GM12873 (cell line): ENCODE results near the gene PACRG.

Experiments used
- TF ChIP-seq, protein P1 (sequence below): IDR thresholded peaks from 2 replicates; pipeline ENCODE4 v1.5.1; 2012; ENCODE audit warnings: low read depth, mild to moderate bottlenecking, moderate library complexity, low read length, control low read depth; ENCODE audit not compliant: insufficient read depth; ENCODE audit errors: missing control alignments

The PACRG gene

DNA sequence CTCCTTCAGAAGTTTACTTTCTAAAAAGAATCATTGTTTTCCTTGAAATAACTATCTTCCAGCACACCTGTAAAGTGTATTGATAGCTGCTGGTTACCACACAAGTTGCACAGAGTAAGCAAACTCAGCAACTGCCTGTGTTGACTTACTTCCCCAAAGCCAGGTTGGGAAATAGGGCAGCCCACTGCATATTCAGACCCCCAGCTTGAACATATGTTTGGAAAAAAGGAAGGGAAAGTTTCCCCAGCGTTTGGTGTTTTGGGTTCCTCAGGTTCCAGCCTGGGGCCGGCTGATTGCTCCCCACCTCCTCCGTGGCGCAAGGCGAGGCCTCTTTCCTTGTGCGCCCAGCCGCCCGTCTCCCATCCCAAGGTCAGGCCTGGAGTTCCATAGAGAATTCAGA is 616.6 kb downstream of the PACRG start:
- TF ChIP-seq, protein P1, sequence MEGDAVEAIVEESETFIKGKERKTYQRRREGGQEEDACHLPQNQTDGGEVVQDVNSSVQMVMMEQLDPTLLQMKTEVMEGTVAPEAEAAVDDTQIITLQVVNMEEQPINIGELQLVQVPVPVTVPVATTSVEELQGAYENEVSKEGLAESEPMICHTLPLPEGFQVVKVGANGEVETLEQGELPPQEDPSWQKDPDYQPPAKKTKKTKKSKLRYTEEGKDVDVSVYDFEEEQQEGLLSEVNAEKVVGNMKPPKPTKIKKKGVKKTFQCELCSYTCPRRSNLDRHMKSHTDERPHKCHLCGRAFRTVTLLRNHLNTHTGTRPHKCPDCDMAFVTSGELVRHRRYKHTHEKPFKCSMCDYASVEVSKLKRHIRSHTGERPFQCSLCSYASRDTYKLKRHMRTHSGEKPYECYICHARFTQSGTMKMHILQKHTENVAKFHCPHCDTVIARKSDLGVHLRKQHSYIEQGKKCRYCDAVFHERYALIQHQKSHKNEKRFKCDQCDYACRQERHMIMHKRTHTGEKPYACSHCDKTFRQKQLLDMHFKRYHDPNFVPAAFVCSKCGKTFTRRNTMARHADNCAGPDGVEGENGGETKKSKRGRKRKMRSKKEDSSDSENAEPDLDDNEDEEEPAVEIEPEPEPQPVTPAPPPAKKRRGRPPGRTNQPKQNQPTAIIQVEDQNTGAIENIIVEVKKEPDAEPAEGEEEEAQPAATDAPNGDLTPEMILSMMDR, result no peak

DNA sequence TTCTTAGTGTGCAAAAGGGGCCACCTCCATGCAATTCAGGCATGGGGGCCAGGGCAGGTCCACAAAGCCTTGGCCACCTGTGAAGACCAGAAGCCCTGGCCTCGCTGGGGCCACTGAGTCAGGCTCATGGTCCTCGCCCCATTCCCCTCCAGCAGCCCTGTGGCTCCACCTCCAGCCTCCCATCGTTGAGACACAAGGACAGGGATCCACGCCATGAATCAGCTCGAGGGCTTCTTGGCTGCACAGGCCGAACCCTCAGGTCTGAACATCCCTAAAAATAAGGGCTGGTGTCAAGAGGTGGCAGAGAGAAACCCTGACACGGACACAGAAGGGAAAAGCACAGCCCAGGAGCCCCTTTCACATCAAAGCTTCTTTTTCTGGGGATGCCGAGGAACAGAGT is 618.2 kb downstream of the PACRG start:
- TF ChIP-seq, protein P1, result no peak

DNA sequence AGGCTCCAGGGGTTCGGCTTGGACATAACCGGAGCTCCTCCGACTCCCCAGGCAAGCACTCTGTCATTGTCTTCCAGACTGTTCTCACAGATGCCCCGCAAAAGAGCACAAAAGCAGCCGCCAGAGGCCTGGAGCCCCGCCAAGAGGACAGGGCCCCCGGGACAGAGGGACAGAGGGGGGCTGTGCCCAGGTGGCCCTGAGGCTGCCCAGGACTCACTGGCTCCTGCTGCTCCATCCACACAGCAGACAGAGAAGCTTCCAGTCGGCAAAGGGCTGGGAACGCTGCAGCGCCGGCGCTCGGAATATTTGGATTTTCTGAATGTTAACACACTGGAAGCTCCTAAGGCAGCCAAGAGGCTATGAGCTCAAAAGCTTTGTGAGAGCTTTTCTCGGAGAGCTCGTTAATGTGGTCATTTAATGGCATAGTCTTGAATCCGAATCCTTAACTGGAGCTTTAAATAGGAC is 618.8 kb downstream of the PACRG start:
- TF ChIP-seq, protein P1, result no peak

DNA sequence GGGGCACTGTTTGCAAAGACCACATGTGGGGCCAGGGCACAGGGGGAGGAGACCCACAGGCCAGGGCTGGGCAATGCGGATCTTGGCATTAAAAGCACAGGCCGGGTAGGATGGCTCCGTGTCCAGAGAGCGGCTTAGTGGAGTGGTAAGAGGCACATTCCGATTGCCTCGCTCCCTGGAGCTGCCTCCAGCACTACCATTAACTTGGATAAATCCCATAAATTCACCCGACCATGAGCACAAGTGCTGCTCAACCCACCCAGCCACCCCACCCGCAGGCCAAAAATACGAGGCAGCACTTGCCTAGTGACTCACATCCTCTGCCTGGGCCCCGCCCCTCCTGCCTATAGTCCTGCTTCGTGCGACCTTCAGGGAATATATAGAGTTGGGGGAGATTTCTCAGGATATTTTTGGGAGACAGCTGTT is 619.3 kb downstream of the PACRG start:
- TF ChIP-seq, protein P1, result no peak

DNA sequence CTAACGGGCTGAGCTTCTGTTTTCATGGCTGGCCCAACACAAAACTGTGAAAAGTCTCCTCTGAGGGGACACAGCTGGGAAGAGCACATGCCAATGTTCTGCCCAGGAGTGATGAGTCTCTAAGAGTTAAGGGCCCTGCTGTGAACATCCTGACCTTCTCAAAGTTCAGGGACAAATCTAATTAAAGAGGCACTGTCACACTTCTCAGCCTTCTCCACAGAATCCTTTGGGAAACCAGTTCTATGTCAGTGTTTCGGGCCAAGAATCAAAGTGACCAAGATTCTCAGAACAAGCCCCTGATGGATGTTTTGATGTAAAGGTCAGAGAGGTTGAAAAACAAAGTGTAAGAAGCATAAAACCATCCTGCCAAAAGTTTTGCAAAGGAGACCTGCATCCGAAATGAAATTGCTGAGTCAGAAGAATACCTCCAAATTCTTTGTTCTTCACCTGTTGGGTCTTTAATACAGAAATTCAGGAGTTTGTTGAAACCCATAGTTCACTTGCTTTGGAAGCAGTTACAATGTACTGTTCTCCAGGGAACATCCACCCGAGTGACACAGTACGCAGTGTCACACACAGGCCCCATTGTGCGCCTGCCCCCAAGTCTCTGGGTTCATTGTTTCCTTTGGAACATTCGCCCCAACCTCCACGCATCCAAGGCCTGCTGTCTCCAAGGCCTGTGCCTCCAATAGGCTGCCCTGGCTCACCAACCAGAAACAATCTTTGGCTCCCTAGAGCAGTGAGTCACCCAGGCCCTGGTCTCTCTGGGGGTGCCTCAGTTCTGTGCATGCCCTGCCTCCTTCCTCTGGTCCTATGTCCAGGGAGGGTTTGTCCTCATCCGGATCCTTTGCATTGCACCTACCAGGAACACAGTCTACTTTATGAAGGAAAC is 621.3 kb downstream of the PACRG start:
- TF ChIP-seq, protein P1, result no peak

DNA sequence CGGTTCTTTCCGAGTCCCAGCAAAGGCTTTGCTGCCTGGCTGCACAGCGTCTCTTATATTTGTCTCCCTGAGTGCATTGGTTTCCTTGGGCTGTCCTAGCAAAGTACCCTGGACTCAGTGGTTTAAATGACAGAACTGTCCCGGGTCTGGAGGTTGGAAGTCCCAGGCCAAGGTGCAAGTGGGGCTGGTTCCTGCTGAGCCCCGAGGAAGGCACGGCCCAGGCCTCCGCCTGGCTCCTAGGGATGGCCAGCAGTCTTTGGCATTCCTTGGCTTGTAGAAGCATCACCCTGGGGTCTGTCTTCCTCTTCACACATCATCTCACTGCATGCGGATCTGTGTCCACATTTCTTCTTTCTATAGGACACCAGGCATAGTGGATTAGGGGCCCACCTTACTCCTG is 621.9 kb downstream of the PACRG start:
- TF ChIP-seq, protein P1, result no peak

DNA sequence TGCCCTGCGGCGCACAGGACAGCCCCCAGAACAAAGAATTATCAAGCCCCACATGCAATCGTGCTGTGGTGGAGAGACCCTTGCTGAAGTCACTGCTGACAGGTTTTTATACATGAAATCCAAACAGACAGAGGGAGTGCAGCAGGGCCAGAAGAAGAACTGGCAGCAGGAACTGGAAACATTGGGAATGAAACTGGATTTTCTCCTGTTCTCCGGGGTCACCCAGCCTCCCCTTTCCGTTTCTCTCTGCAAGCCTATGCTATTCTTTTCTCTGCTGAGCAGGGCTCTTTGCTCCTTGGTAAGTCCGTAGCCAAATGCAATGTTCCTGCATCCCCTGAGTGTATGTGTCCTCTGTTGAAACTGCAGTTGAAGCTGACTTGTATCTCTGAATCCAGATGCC is 623.2 kb downstream of the PACRG start:
- TF ChIP-seq, protein P1, result no peak
